ENCODE measurements around the gene CEP170. TPM values are rescaled to one million over a fixed set of nuclear protein-coding genes. Genes with fewer than 3 reads are reported as not detected.
A peak's percentile ranks its signal among the peaks of the same experiment; 100 is the strongest.

Gene CEP170
- total RNA-seq, 2 donors from 2014 or later, result 51.9 to 72.9 TPM

- Mint-ChIP-seq H3K27ac (no peak overlapping the region), H3K9me3 (no peaks in the 10 kb centered on the region), H3K36me3 (peaks cover 15 to 51% of the 10 kb centered on the region in 2 donors)
- ATAC-seq, result no peak
- DNase-seq (ENCODE audit: low spot score in 2 of 2), result no peak
Measured at GRCh38 chr1:243272401-243272800, 17.3 kb upstream of the CEP170 start.

- no peak for ATAC-seq
- H3K36me3 Mint-ChIP-seq, result peaks cover 15 to 47% of the 10 kb centered on the region in 2 donors
- DNase-seq (ENCODE audit: low spot score in 2 of 2), result no peak
- H3K27ac Mint-ChIP-seq, result no peak overlapping the region
- H3K9me3 Mint-ChIP-seq, result no peaks in the 10 kb centered on the region
Measured at GRCh38 chr1:243271996-243272395, 16.9 kb upstream of the CEP170 start.

GRCh38 chr1:243270097-243270864 lies 15.2 kb upstream of the CEP170 start:
- DNase-seq (ENCODE audit: low spot score in 2 of 2), result no peak
- no peak for ATAC-seq
- Mint-ChIP-seq H3K9me3 (no peaks in the 10 kb centered on the region), H3K27ac (no peak overlapping the region), H3K36me3 (peaks cover 13 to 30% of the 10 kb centered on the region in 2 donors)

- no peak for DNase-seq (ENCODE audit: low spot score in 2 of 2)
- H3K27ac Mint-ChIP-seq, result no peak overlapping the region
- no peak for ATAC-seq
- peaks cover 6 to 23% of the 10 kb centered on the region in 2 donors for H3K36me3 Mint-ChIP-seq
- H3K9me3 Mint-ChIP-seq, result no peaks in the 10 kb centered on the region
Measured at GRCh38 chr1:243269461-243269801, 14.3 kb upstream of the CEP170 start.

- peaks cover 5 to 19% of the 10 kb centered on the region in 2 donors for H3K36me3 Mint-ChIP-seq
- DNase-seq (ENCODE audit: low spot score in 2 of 2) (no peak), ATAC-seq (no peak)
- H3K9me3 Mint-ChIP-seq, result no peaks in the 10 kb centered on the region
- H3K27ac Mint-ChIP-seq, result peak overlapping the region in 1 of 2 donors; percentile 68
Measured at GRCh38 chr1:243268751-243269460, 13.8 kb upstream of the CEP170 start.

GRCh38 chr1:243267914-243268653 lies 13.0 kb upstream of the CEP170 start:
- ATAC-seq (no peak), DNase-seq (ENCODE audit: low spot score in 2 of 2) (no peak)
- peaks cover 0 to 11% of the 10 kb centered on the region in 2 donors for H3K36me3 Mint-ChIP-seq
- H3K9me3 Mint-ChIP-seq, result no peaks in the 10 kb centered on the region
- no peak overlapping the region for H3K27ac Mint-ChIP-seq

GRCh38 chr1:243267471-243267880 lies 12.4 kb upstream of the CEP170 start:
- H3K36me3 Mint-ChIP-seq, result peaks cover 0 to 6% of the 10 kb centered on the region in 2 donors
- no peak overlapping the region for H3K27ac Mint-ChIP-seq
- no peak for ATAC-seq
- DNase-seq (ENCODE audit: low spot score in 2 of 2), result no peak
- no peaks in the 10 kb centered on the region for H3K9me3 Mint-ChIP-seq

GRCh38 chr1:243266231-243266630 lies 11.2 kb upstream of the CEP170 start:
- ATAC-seq, result no peak
- no peaks in the 10 kb centered on the region for H3K9me3 Mint-ChIP-seq
- no peak overlapping the region for H3K27ac Mint-ChIP-seq
- H3K36me3 Mint-ChIP-seq, result peaks cover 0 to 6% of the 10 kb centered on the region in 2 donors
- DNase-seq (ENCODE audit: low spot score in 2 of 2), result no peak

- H3K36me3 Mint-ChIP-seq, result no peaks in the 10 kb centered on the region
- no peaks in the 10 kb centered on the region for H3K9me3 Mint-ChIP-seq
- no peak overlapping the region for H3K27ac Mint-ChIP-seq
- DNase-seq (ENCODE audit: low spot score in 2 of 2), result no peak
- ATAC-seq, result peak in 1 of 2 donors; percentile 86
Measured at GRCh38 chr1:243264717-243265116, 9.6 kb upstream of the CEP170 start.

- Mint-ChIP-seq H3K9me3 (no peaks in the 10 kb centered on the region), H3K36me3 (no peaks in the 10 kb centered on the region), H3K27ac (no peak overlapping the region)
- DNase-seq (ENCODE audit: low spot score in 2 of 2) (no peak), ATAC-seq (no peak)
Measured at GRCh38 chr1:243261390-243261789, 6.3 kb upstream of the CEP170 start.

- Mint-ChIP-seq H3K36me3 (peaks cover 0 to 2% of the 10 kb centered on the region in 2 donors), H3K27ac (no peak overlapping the region), H3K9me3 (no peaks in the 10 kb centered on the region)
- DNase-seq (ENCODE audit: low spot score in 2 of 2), result no peak
- no peak for ATAC-seq
Measured at GRCh38 chr1:243260221-243260880, 5.3 kb upstream of the CEP170 start.

GRCh38 chr1:243258731-243259130 lies 3.6 kb upstream of the CEP170 start:
- no peaks in the 10 kb centered on the region for H3K9me3 Mint-ChIP-seq
- no peak overlapping the region for H3K27ac Mint-ChIP-seq
- ATAC-seq (no peak), DNase-seq (ENCODE audit: low spot score in 2 of 2) (no peak)
- H3K36me3 Mint-ChIP-seq, result peaks cover 6% of the 10 kb centered on the region in 2 donors

- no peaks in the 10 kb centered on the region for H3K9me3 Mint-ChIP-seq
- peaks cover 6% of the 10 kb centered on the region in 2 donors for H3K36me3 Mint-ChIP-seq
- peak overlapping the region in 1 of 2 donors; percentile 55 for H3K27ac Mint-ChIP-seq
- no peak for DNase-seq (ENCODE audit: low spot score in 2 of 2)
- no peak for ATAC-seq
Measured at GRCh38 chr1:243257189-243257588, 2.1 kb upstream of the CEP170 start.

- Mint-ChIP-seq H3K36me3 (peaks cover 6% of the 10 kb centered on the region in 2 donors), H3K9me3 (no peaks in the 10 kb centered on the region), H3K27ac (peak overlapping the region; percentile 99 to 100)
- no peak for ATAC-seq
- DNase-seq (ENCODE audit: low spot score in 2 of 2), result no peak
Measured at GRCh38 chr1:243256590-243256989, 1.5 kb upstream of the CEP170 start.

GRCh38 chr1:243255791-243256512 lies 871 bp upstream of the CEP170 start, which contains the start of gene SDCCAG8:
TSS of gene SDCCAG8 (plus strand) at chr1:243256041. CDS start at chr1:243256174, 133 bp downstream.
- peak; percentile 73 to 82 for ATAC-seq
- Mint-ChIP-seq H3K9me3 (no peaks in the 10 kb centered on the region), H3K36me3 (peaks cover 6% of the 10 kb centered on the region in 2 donors), H3K27ac (peak within 1 kb of the TSS; percentile 99 to 100)
- DNase-seq (ENCODE audit: low spot score in 2 of 2), result peak; percentile 87 to 95

Data from activated naive CD4-positive, alpha-beta T cell treated with anti-CD3 and anti-CD28 coated beads, Interleukin-2, amount 50 U/mL, for 72 hours (primary cell).